ENCODE measurements around the gene NDUFV3.
"Not testable (repeated sequence)": the region's sequence is repeated elsewhere in the genome, so short reads cannot be mapped to it uniquely, and the experiment has no call there.

Gene NDUFV3

DNA sequence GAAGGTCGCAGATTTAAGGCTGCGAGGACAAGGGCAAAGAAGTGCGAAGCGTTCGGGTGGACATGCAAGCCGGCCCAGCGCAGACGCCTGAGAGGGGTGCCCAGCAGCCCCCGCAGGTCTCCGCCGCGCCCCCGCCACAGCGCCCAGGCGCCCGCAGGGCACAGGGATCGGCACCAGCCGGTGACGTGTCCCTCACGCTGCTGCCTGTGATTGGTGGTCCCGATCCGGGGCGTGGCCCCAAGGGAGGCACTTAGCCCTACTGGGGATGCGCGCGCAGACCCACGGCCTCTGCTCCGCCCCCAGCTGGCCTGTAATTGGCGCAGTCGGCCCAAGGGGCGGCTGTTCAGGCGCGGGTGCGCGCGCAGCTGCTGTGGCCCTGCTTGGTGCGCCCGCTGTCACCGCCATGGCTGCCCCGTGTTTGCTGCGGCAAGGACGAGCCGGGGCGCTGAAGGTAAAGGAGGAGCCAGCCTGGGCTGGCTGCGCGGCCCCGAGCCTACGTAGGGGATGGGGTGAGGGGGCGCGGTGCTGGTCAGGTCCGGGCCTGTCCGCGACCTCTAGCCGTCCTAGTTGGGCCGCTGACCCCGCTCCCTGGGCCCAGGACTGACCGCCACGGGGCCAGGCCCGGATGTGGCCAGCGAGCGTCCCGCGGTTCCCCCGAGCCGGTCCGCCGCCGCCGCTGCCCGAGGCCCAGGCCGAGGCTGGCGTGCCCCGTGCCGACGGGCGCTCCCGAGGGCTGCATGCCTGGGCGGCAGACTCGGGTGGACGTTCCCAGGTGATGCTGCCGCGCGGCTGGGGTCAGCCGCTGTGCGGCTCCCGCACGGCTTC, at the start of gene NDUFV3:
TSS of gene NDUFV3 (plus strand) at position 379 of the 825 bp plus-strand sequence. CDS start at position 404, 25 bp downstream.
- peak; percentile 100 for DNase-seq

DNA sequence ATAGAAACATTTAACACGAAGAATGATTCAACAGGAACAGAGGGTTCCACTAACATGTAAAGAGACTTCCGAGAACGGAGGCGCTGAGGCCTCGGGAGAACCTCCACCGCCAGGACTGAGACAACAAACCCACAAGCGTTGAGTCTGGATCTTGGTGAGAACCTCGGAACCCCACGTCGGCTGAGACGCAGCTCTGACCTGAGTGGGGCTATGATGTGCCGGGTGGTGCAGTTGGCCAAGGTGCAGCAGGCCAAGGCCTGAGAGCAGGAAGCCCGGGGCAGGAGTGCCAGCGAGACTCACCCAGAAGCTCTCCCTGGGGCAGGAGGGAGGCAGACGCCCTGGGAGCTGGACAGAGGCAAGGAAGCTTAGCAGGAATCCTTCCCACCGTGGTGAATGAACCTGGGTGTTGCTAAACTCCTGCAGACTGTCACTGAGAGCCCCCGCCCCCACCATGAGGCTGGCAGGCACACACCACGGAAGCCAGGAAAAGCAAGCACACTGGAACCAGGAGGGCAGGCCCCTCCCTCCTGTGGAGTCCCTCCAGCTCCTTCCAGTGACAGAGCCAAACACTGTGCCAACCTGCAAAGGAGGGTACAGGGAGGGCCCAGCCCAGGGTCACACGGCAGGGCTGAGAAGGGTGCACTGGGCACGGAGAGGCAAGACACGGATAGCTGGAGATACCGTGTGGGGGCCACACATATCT, 48.5 kb upstream of the NDUFV3 start:
- DNase-seq, result no peak

DNA sequence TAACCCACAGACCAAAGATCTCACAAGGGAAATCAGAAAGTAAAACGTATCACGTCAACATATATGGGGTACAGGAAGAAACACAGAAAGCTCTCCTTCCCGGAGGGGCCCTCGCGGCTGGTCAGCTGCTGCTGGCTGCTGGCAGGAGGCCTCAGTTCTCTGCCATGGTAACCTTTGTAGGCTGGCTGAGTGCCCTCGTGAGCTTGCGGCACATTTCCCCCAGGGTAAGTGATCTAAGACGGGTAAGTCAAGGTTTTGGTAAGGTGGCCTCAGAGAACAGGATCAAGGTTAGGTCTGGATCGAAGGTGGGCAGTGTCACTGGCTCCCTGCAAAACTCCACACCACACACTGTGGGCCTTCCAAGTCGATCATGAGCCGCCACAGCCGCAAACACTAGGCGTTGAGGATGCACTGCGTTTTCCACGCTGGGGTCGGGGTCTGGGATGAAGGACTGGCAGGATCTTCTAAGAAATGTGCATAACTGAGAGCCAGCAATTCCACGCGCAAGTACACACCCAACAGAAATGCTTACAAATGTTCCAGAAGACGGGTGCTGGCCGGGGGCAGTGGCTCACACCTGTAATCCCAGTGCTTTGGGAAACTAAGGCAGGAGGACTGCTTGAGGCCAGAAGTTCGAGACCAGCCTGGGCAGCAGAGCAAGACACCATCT, 47.7 kb upstream of the NDUFV3 start:
- DNase-seq, result no peak

DNA sequence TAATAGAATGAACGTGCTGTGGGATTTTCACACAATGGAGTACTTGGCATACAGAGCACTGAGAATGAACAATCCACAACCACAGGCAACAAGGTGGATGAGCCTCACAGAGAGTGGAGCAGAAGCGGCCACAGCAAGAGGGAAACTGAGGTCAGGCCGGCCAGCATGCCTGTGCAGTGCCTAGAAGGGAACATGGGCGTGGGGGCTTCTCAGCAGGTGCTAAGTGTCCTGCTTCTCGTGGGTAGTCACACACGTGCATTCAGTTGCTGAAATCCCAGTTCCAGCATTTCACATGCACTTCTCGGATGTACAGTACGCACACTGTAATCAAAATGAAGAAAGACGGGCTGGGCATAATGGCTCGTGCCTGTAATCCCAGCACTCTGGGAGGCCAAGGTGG, 46.9 kb upstream of the NDUFV3 start:
- no peak for DNase-seq

DNA sequence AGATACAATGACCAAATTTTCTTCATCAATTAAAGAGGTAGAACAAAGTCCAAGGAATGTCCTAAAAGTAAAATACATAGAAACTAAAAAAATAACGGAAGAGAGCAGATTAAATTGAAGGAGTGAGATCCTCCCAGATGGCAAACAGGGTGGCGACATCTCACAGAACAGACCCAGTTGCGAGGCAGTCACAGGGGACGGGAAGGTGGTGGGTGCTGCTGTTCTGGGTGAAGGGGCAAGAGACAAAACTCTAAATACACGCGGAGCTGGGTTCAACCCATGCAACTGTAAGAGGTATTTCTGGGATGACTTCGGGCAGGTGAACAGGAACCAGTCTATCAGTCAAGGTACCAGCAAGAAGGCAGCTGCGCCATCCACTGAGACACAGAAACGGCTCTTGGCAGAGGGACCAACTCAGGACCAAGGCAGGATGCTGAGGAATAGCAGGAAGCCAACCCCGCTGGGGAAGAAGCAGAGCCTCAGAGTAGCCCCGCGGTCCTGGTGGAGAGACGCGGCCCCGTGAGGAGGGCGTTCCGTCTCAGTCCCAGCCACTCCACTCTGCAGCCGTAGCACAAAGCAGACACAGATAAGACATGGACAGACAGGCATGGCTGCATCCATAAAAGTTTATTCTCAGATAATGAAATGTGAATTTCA, 45.9 kb upstream of the NDUFV3 start:
- DNase-seq, result no peak

DNA sequence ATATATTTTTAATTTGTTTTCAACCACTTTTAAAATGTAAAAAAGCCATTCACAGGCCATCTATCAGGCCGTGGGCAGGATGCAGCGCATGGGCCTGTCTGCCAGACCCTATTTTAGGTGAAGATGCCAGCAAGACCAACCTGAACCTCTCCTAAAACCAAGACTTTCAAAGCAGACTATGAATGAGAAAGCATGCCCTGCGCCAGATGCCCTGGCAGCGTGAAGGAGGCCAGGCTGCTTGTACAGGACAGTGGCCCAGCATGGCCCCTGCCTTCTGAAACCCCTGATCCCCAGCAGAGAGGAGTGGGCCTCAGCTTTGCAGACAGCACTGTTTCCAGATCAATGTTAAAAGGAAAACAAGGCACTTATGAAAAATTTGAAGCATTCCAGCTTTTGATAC, 45.4 kb upstream of the NDUFV3 start:
- no peak for DNase-seq

DNA sequence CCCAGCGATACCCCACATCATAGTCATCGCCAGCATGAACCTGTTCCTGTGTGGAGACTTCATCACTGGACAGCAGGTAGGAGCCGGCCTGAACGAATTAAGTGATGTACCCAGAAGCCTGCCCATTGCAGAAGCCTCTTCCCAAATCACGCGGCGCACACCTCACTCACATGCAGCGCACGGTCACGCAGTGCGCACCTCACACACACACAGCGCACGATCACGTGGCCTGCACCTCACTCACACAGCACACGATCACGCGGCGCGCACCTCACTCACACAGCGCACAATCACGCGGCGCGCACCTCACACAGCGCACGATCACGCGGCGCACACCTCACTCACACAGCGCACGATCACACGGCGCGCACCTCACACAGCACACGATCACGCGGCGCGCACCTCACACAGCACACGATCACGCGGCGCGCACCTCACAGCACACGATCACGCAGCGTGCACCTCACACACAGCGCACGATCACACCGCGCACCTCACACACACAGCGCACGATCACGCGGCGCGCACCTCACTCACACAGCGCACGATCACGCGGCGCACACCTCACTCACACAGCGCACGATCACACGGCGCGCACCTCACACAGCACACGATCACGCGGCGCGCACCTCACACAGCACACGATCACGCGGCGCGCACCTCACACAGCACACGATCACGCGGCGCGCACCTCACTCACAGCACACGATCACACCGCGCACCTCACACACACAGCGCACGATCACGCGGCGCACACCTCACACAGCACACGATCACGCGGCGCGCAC, 44.8 kb upstream of the NDUFV3 start:
- DNase-seq, result not testable (repeated sequence)

DNA sequence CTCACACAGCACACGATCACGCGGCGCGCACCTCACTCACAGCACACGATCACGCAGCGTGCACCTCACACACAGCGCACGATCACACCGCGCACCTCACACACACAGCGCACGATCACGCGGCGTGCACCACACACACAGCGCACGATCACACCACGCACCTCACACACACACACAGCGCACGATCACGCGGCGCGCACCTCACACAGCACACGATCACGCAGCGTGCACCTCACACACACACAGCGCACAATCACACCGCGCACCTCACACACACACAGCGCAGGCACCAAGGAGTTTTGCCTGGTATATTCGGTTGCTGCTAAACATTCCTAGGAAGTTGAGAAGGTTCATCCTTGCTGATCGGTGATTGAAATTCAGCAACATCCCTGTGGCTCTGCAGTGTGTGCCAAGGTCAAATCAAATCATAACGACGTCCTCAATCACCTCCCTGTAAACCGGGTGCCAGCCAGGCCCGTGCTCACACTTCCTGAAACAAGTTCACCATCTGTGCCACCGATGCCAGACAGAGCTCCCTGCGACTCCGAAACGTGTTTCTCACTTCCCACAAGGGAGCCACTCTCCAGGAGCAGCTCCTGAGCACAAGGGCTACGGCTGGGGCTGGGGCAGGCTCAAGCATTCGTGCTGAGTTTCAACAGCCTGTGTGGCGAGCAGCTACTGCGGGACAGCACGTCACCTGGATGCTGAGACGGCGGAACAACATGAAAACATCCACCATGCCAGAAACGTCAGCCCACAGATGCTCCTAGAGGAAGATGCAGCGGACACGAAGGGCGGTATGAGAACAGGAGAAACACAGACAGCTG, 44.0 kb upstream of the NDUFV3 start:
- no peak for DNase-seq

DNA sequence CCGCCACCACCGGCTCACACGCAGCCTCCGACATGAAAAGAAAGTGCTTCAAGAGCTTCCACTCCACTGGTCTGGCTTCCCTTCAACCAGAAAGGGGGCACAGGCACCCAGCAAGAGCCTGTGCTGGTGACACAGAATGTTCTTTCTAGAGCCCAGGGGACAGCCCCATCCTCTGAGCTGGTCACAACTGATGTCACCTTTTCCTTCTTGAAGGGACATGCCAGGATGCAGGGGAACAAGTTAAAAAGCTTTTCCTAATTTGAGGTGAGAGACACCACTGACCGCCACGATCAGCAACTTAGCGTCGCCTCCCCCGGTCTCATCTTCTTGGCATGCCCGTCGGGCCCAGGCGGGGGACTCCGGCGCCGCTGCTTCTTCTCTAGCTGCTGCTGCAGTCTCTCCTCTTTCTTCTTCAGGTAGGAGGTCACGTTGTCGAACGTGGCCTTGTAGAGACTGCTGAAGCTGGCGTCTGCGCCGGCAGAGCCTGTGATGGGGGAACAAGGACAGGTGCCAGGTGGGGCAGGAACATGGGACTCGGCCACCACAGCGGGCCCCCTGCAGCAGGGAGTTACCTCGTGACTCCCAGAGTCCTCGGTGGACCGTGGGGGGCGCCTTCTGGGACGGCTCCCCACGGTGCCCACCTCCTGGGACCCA, 43.2 kb upstream of the NDUFV3 start:
- DNase-seq, result no peak

DNA sequence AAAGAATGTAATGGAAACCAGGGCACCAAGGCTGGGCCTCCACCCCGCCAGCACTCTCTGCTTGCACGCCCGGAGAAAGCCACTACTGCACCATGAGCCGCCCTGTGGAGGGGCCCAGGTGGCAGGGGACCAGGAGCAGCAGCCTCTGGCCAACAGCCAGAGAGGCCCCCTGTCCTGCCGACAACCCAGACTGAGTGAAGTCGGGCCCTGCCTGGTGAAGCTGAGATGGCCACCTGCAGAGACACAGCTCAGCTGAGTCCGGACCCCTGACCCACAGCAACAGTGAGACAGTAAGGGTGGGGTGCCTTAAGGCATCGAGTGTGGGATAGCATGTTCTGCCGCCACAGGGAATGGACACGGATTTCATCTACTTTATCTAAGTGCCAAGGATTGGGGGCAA, 42.6 kb upstream of the NDUFV3 start:
- no peak for DNase-seq

DNA sequence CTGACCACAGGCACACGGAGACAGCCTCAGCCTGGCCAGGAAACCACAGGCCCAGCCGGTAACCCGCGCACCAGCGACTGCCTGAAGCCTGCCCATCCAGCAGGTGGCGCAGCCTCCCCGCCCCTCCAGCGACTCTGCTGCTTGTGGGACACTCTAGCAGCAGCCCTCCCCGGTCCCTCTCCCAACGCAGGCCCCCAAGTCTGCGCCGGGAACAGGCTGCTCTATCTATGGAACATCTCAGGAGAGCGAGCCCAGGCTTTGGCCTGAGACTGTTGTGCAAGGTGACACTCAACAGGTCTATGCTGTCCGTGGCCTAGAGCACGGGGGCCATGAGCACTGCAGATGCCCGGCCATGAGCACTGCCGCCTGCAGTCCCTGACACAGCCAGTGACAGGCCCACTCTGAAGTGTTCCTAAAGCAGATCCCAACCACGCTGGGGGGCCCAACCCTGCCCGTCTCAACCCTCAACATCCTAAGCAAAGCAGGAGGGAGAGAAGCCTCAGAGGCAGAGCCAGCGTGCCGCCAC, 42.2 kb upstream of the NDUFV3 start:
- peak; percentile 30 to 35 for DNase-seq

DNA sequence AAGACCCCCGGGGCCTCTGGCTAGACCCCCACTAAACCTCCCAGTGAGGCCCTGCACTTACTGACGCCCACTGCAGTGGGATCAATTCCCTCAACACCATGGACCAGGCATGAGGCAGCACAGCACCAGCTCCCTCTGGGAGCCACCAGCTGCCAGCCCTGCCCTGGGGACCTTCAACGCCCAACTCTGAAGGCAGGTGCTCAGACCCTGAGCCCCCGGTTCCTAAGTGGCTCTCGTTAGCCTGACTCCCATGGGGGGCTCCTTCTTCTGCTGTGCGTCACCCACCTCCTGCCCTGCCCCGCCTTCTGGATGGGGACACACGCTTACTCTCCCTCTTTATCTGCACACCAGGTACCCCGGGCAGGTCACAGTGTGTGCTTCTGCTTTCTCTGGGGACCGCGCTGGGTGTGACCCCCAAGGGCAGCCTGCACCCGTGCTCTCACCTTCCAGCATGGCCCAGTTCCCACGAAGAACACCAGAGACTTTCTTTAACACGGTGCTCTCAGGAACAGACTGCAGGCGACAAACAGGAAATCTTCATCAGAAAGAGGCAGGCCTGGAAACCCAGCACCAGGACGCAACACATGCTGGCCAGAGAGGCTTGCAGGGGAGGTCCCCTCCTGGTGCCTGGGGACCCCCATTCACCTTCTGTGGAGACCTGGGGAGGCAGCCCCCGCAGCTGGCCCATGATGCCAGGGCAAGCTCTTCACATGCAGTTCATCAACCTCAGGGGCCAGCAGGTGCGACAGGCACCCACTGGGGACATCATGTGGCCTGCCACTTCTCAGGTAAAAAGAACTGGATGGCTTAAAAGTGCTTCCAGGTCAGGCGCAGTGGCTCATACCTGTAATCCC, 41.1 kb upstream of the NDUFV3 start:
- no peak for DNase-seq

DNA sequence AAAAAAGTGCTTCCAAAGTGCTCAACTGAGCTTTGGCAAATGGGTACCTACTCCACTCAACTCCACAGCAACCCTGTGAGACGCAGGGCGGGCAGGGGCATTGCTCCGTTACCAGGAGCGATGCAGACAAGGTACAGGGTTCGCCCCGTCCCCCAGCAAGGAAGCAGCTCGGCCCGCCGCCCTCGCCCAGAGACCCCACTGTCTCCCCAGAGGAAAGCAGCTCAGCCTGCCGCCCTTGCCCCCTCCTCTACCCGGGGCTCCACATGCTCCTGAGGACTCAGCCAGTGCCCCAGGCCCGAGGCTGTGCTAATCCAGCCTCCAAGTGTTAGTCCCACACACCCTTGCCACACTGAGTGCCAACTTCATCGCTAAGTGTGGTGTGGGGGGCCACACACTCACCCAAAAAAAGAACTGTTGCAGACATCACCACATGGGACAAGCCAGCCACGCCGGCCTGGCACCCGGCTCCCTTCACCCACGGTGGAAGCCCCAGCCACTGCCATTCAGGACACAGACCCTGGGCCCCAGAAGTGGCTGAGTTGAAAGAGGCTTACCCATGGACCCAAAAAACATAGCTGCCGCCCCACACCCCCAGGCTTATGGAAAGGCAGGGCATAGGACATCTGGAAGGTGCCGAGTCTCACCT, 40.1 kb upstream of the NDUFV3 start:
- no peak for DNase-seq

DNA sequence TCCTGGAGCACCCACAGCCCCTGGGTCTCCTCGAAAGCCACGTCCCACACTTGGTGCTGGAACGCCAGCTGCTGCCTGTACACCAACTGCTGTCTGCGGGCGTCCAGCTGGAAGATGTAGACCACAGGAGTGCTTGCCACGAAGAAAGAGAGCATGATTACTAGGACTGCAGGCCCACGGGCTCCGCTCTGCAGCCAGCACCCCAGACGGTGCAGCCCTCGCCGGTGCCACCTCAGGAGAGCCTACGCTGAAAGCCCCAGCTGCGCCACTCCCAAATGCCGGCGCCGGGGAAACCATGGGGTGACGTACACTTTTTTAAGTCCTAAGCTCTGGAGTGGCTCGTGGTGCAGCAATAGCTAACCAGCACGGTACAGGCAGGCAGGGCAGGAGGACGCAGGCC, 39.5 kb upstream of the NDUFV3 start:
- DNase-seq, result no peak

DNA sequence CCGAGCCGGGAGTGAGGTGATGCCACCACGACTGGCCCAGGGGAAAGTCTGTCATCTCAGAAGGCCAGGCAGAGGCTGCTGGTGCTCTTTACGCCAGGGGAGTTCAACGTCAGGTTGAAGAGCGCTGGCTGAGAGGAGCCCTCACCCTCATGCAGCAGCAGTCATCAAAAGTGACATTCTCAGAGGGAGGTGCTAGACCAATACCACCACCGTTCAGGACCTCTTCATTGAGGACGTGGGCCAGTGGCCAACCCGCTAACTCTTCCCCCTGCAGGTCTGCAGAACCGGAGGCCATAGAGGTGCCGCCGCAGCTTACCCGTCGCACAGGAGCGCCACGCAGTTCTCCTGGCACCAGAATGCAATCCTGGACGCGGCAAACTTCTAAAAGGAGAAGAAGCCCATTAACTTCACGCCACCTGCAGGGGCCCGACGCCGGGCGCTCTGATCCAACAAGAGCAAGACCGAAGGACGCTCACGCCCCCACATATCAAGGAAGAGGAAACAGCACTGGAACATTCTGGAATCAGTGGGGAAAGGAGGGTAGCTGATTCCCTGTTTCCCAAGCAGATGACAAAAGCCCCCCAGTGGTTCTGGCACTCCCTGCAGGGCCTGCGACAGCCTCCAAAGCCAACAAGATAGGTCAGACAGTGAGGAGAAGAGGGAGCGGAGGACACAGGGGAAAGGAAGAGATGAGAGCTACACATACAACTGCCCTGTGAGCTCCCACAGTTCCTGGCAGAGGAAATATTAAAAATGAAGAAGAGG, 38.7 kb upstream of the NDUFV3 start:
- DNase-seq, result no peak

DNA sequence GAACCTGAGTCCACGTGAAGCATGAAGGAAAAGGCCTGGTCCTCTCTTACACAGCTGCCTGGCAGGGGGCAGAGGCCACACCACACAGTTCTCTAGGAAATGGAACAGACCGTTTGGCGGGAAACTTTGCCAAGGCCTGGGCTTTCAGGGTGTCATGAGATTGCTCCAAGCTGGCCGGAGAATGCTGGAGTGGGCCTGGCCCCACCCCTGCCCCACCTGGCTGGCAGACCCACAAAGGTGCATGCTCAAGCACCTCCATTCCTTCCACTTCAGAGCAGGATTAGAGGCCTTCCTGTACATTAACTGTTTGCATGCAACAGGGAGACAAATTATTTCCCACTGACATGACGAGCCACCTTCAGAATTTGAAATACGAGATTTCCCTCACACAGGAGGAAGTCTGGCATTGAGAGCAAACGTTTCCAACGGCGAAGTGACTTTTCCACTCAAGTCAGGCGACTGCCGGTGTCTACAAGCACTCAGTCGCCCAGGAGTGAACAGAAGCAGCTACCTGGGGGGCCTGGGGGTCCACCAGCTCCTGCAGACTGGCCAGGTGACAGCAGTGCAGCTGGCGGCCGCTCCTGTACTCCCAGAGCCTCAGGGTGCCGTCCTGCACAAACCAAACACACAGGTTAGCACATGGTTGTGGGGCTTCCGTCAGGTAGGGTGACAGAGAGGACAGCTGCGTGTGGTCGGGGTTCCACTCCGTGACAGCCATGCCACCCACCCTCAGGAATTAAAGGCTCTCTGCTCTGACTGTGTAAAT, 37.8 kb upstream of the NDUFV3 start:
- DNase-seq, result no peak

DNA sequence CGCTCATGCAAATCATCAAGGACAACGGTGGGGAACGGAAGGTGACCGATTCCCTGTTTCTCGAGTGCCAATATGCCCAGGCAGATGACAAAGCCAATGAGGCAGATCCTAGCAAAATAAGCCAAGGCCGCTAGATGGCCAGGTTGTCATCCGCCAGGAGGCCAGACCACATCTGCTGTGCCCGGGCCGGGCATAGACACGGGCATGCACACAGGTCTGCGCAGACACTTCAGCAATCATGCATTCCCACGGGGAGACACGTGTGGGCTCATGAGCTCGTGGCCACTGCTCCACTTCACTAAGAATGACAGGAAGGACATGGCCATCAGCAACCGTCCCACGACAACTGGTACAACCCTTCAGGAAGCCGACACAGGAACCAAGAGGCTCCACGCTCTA, 37.2 kb upstream of the NDUFV3 start:
- no peak for DNase-seq

DNA sequence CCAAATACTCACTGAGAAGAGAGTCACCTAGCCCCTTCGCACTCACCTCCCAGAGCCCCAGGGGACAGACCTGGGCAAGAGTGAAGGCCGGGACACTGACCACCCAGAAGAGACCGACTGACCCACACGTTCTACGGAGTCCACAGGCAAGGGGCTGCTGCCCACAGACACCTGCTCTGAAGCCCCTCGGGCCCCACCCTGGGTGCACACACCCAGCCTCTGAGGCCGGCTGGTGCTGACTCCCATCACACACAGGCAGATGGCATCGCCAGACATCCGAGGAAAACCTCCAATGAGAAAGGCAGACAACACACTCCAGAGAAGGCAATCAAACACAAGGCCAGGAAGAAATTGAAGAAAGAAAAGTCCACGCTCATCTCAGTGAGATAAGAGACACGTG, 35.9 kb upstream of the NDUFV3 start:
- DNase-seq, result no peak

Measured in CD4-positive, alpha-beta T cell treated with Interleukin-4 for 1 hour (primary cell).